GM12891 (cell line): ENCODE measurements around the gene PCED1B.

Source experiments
- DNase-seq: peaks from one replicate; pipeline ENCODE4 v3.0.0; 2011; ENCODE audit warnings: low spot score; ENCODE audit not compliant: insufficient read length
- FAIRE-seq: peaks from 2 replicates; lab custom pipeline; 2011; peaks lifted over from hg19 to GRCh38; lab: Jason Lieb, UNC
- PAX5 ChIP-seq: IDR thresholded peaks from 2 replicates; pipeline ENCODE4 v1.6.1; 2011; ENCODE audit warnings: low read length, moderate library complexity, mild to moderate bottlenecking; ENCODE audit not compliant: insufficient read depth, severe bottlenecking
- POLR2A ChIP-seq: IDR thresholded peaks from 2 replicates; pipeline ENCODE4 v1.6.1; 2011; ENCODE audit warnings: low read depth, low read length, control low read depth
- POLR2AphosphoS5 ChIP-seq: IDR thresholded peaks from 2 replicates; pipeline ENCODE4 v1.6.1; 2011; ENCODE audit warnings: low read depth, low read length, control low read depth
- POU2F2 ChIP-seq: IDR thresholded peaks from 2 replicates; pipeline ENCODE4 v1.6.1; 2011; ENCODE audit warnings: low read depth, mild to moderate bottlenecking, control low read depth, low read length, moderate library complexity
- SPI1 ChIP-seq: IDR thresholded peaks from 2 replicates; pipeline ENCODE4 v1.6.1; 2011; ENCODE audit warnings: low read depth, low read length, control low read depth
- TAF1 ChIP-seq: IDR thresholded peaks from 2 replicates; pipeline ENCODE4 v1.6.1; 2011; ENCODE audit warnings: low read depth, low read length, control low read depth

The PCED1B gene

GRCh38 chr12:47223848-47224213, 144.4 kb downstream of the PCED1B start:
- TF ChIP-seq SPI1 (no peak), POLR2AphosphoS5 (no peak), POLR2A (no peak), PAX5 (no peak), TAF1 (no peak), POU2F2 (no peak)
- DNase-seq: no peak
- no peak for FAIRE-seq

GRCh38 chr12:47224563-47225133, 145.2 kb downstream of the PCED1B start:
- no peak for DNase-seq
- FAIRE-seq: no peak
- no peak for TF ChIP-seq SPI1

GRCh38 chr12:47225356-47225755, 145.9 kb downstream of the PCED1B start:
- FAIRE-seq: no peak
- TF ChIP-seq SPI1 (no peak), POU2F2 (no peak), POLR2A (no peak), TAF1 (no peak), POLR2AphosphoS5 (no peak), PAX5 (no peak)
- no peak for DNase-seq

- TF ChIP-seq POLR2AphosphoS5: no peak
- FAIRE-seq (no peak), DNase-seq (no peak)
Measured at GRCh38 chr12:47226199-47226598, 146.8 kb downstream of the PCED1B start.

- no peak for FAIRE-seq
- no peak for DNase-seq
- TF ChIP-seq POLR2AphosphoS5 (no peak), PAX5 (no peak), POLR2A (no peak)
Measured at GRCh38 chr12:47228802-47229201, 149.4 kb downstream of the PCED1B start.

- no peak for FAIRE-seq
- no peak for DNase-seq
- no peak for TF ChIP-seq POU2F2
- TF ChIP-seq TAF1: no peak
- TF ChIP-seq PAX5: no peak
- TF ChIP-seq POLR2AphosphoS5: no peak
- no peak for TF ChIP-seq SPI1
- no peak for TF ChIP-seq POLR2A
Measured at GRCh38 chr12:47231456-47231855, 152.0 kb downstream of the PCED1B start.

GRCh38 chr12:47234576-47235141, 155.2 kb downstream of the PCED1B start:
- TF ChIP-seq SPI1: no peak
- no peak for TF ChIP-seq POU2F2
- no peak for TF ChIP-seq TAF1
- no peak for TF ChIP-seq POLR2AphosphoS5
- DNase-seq (no peak), FAIRE-seq (no peak)

- FAIRE-seq (no peak), DNase-seq (no peak)
- no peak for TF ChIP-seq POU2F2
- no peak for TF ChIP-seq POLR2AphosphoS5
- TF ChIP-seq SPI1: no peak
- TF ChIP-seq POLR2A: no peak
- no peak for TF ChIP-seq TAF1
- no peak for TF ChIP-seq PAX5
Measured at GRCh38 chr12:47235258-47236040, 156.0 kb downstream of the PCED1B start.

- no peak for FAIRE-seq
- DNase-seq: no peak
- TF ChIP-seq TAF1 (no peak), POLR2AphosphoS5 (no peak), POU2F2 (no peak), PAX5 (no peak), POLR2A (no peak), SPI1 (no peak)
Measured at GRCh38 chr12:47236109-47236714, 156.8 kb downstream of the PCED1B start.

GRCh38 chr12:47237751-47238211, 158.4 kb downstream of the PCED1B start:
- FAIRE-seq (no peak), DNase-seq (no peak)
- TF ChIP-seq POU2F2 (no peak), POLR2A (no peak), TAF1 (no peak), POLR2AphosphoS5 (no peak), PAX5 (no peak), SPI1 (no peak)
